ENCODE measurements around the gene SEC11C.

Gene SEC11C

DNA sequence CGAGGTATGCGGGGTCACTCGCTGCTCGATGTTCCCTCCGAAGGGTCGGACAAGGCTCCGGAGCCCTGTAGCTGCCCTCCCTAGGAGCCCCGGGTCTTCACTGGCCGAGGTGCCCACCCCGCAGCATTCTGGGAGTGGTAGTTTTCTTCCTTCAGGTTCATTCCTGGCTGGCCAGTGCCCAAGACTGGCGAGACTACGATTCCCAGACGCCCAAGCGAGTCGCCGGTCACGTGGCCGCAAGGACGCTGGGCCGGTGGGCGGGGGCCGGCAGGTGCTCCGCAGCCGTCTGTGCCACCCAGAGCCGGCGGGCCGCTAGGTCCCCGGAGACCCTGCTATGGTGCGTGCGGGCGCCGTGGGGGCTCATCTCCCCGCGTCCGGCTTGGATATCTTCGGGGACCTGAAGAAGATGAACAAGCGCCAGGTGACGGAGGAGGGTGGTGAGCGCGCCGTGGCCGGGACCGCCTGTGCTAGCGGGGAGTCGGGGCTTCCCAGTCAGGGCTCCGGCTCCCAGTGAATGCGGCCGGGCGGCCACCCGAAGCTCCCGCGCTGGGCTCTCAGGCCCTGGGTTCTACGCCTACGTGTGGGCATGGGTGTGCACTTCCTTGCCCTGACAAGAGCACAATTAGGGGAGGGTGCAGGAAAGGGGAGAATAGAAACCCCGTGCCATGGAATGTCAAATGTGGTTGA is at the start of gene SEC11C:
Gene SEC11C (plus strand): TSS at position 270 of the 687 bp plus-strand sequence. CDS start 65 bp downstream, at position 335.
- peak; percentile 95 to 97 for DNase-seq
- H3K36me3 ChIP-seq, result no peaks in the 10 kb centered on the region
- peaks cover 0 to 11% (median 7%) of the 10 kb centered on the region in 4 donors for H3K4me1 ChIP-seq
- no peak for TF ChIP-seq CTCF (IDR thresholded peaks at IDR 0.05)
- no peaks in the 10 kb centered on the region for H3K9me3 ChIP-seq
- H3K27ac ChIP-seq, result peak within 1 kb of the TSS; percentile 63 to 68
- intact Hi-C loops (cut with DNase I; ENCODE audit: low total_unique reads), result no loop called here
- peak within 1 kb of the TSS; percentile 77 to 78 for H3K4me3 ChIP-seq
- no peaks in the 10 kb centered on the region for H3K27me3 ChIP-seq

GRCh38 chr18:59090966-59091603 is 48.6 kb upstream of the SEC11C start:
- no peak for DNase-seq
- Histone ChIP-seq H3K27ac (no peak overlapping the region), H3K36me3 (no peaks in the 10 kb centered on the region), H3K27me3 (no peaks in the 10 kb centered on the region), H3K4me3 (no peak overlapping the region), H3K9me3 (no peaks in the 10 kb centered on the region), H3K4me1 (no peaks in the 10 kb centered on the region)
- no peak for TF ChIP-seq CTCF (IDR thresholded peaks at IDR 0.05)
- intact Hi-C loops (cut with DNase I; ENCODE audit: low total_unique reads), result no loop called here

- DNase-seq, result no peak
- intact Hi-C loops (cut with DNase I; ENCODE audit: low total_unique reads), result no loop called here
- Histone ChIP-seq H3K27me3 (no peaks in the 10 kb centered on the region), H3K27ac (no peak overlapping the region), H3K4me3 (no peak overlapping the region), H3K4me1 (no peaks in the 10 kb centered on the region), H3K36me3 (no peaks in the 10 kb centered on the region), H3K9me3 (no peaks in the 10 kb centered on the region)
- no peak for TF ChIP-seq CTCF (IDR thresholded peaks at IDR 0.05)
Measured at GRCh38 chr18:59093668-59094067, 46.0 kb upstream of the SEC11C start.

DNA sequence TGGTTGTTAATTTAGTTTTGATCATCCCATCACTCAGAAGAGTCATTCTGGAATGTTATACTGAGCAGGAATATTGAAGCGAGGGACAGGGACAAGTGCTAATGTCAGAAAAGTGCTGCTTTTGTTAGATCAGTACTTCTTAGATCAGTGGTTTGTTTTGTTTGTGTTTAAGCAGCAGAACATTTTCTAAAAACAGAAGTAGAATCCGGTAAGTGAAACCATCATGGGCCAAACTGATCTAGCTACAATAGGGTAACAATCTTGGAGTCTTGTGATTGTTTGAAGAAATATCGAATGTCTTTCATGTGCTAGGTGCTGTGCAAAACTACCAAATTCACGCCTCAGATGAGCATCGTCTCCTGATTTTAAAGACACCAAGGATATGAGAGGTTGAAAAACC is 45.1 kb upstream of the SEC11C start:
- H3K4me3 ChIP-seq, result no peak overlapping the region

GRCh38 chr18:59096098-59096789 is 43.4 kb upstream of the SEC11C start:
- no peak for TF ChIP-seq CTCF (IDR thresholded peaks at IDR 0.05)
- Histone ChIP-seq H3K36me3 (no peaks in the 10 kb centered on the region), H3K4me1 (no peaks in the 10 kb centered on the region), H3K27me3 (no peaks in the 10 kb centered on the region), H3K27ac (no peak overlapping the region), H3K9me3 (no peaks in the 10 kb centered on the region), H3K4me3 (no peak overlapping the region)
- DNase-seq, result no peak
- intact Hi-C loops (cut with DNase I; ENCODE audit: low total_unique reads), result no loop called here

More for the DNA sequence above, 45.1 kb upstream of the SEC11C start:
- Histone ChIP-seq H3K4me1 (no peaks in the 10 kb centered on the region), H3K27ac (no peak overlapping the region), H3K36me3 (no peaks in the 10 kb centered on the region), H3K9me3 (no peaks in the 10 kb centered on the region), H3K27me3 (no peaks in the 10 kb centered on the region)
- TF ChIP-seq CTCF (IDR thresholded peaks at IDR 0.05), result no peak
- intact Hi-C loops (cut with DNase I; ENCODE audit: low total_unique reads), result no loop called here
- no peak for DNase-seq

Measured in tibial artery (tissue), 4 donors.